K562 (cell line): Measurements from ENCODE around the gene NELFA. TPM values are rescaled to one million over a fixed set of nuclear protein-coding genes. Genes with fewer than 3 reads are reported as not detected.

Experiments
- ATAC-seq: fragments of 200-7000 bp; cut with Tn5 transposase; 3 replicates; pipeline ENCODE4 v1.9.1; 2020; ENCODE audit warnings: moderate library complexity
- BruUV-seq: library from RNA; stranded (reverse); fragments of 400-500 nt; replicated peaks from 2 replicates; lab custom pipeline; 2021; lab: Mats Ljungman, UMichigan
- CTCF ChIA-PET: fragments of 300-600 bp; formaldehyde crosslinking; extraction: SDS; loops from one replicate; lab custom pipeline; 2021; ENCODE audit warnings: low intra/inter-chr PET ratio; lab: Yijun Ruan, JAX
- POLR2A ChIA-PET: fragments of 300-600, 350-650 bp; sonication (Branson Sonifier 250); formaldehyde crosslinking; extraction: SDS; loops from one replicate; lab custom pipeline; 2021; ENCODE audit warnings: antibody characterized with exemption, inconsistent platforms; lab: Yijun Ruan, JAX
- DNase-seq, 4 experiments: peaks; one replicate each; pipeline versions ENCODE4 v3.0.0 to v3.0.0-alpha.2; 2011 to 2018; ENCODE audit warnings: low spot score in 3 of 4, mixed read lengths in 3 of 4; ENCODE audit errors: extremely low read depth in 1 of 4
- FAIRE-seq: peaks from 2 replicates; lab custom pipeline; 2011; peaks lifted over from hg19 to GRCh38; lab: Jason Lieb, UNC
- H2AFZ ChIP-seq: 2 replicates; pipeline ENCODE4 v1.6.0; 2011; ENCODE audit warnings: low read depth, low read length, control low read depth, inconsistent platforms
- H3K27ac ChIP-seq: fragments of 200-600 bp; 3 replicates; pipeline ENCODE4 v1.8.0; 2011; ENCODE audit warnings: low read depth, mild to moderate bottlenecking, control low read depth, inconsistent platforms, low read length, moderate library complexity, mixed read lengths; ENCODE audit errors: extremely low read depth
- H3K27me3 ChIP-seq, 2 experiments: fragments of 300-600 bp in 1 of 2; 2 replicates in 1 of 2; 3 replicates in 1 of 2; pipeline versions ENCODE4 v1.6.0 to v1.8.0; 2011; ENCODE audit warnings: inconsistent platforms in 2 of 2, low read length in 2 of 2, mild to moderate bottlenecking in 1 of 2, mixed read lengths in 1 of 2, moderate library complexity in 1 of 2; ENCODE audit not compliant: control insufficient read depth in 2 of 2, insufficient read depth in 2 of 2
- H3K36me3 ChIP-seq: fragments of 300-600 bp; 3 replicates; pipeline ENCODE4 v1.8.0; 2011; ENCODE audit warnings: mild to moderate bottlenecking, low read length, inconsistent platforms; ENCODE audit not compliant: control insufficient read depth, insufficient read depth
- H3K4me1 ChIP-seq, 2 experiments: fragments of 200-600 bp in 1 of 2; replicated peaks in 1 of 2; 2 replicates in 1 of 2; 3 replicates in 1 of 2; pipeline versions ENCODE4 v1.5.1 to v1.8.0; 2011; ENCODE audit warnings: inconsistent platforms in 2 of 2, low read length in 2 of 2, mild to moderate bottlenecking in 1 of 2, mixed read lengths in 1 of 2, moderate library complexity in 1 of 2; ENCODE audit not compliant: control insufficient read depth in 2 of 2, insufficient read depth in 2 of 2
- H3K4me2 ChIP-seq: 2 replicates; pipeline ENCODE4 v1.6.1; 2011; ENCODE audit warnings: low read length, control low read depth, inconsistent platforms, mixed read lengths; ENCODE audit not compliant: insufficient read depth
- H3K4me3 ChIP-seq: fragments of 200-600 bp; sonication (generic), shearing (Covaris generic); 2 replicates; pipeline ENCODE4 v1.5.1; 2016; ENCODE audit warnings: control low read depth, inconsistent platforms
- H3K79me2 ChIP-seq: fragments of 200-600 bp; 3 replicates; pipeline ENCODE4 v1.8.0; 2011; ENCODE audit warnings: low read length, inconsistent platforms; ENCODE audit not compliant: control insufficient read depth, insufficient read depth
- H3K9ac ChIP-seq, 2 experiments: 2 replicates each; pipeline versions ENCODE4 v1.6.0 to v1.6.1; 2011; ENCODE audit warnings: low read depth in 2 of 2, low read length in 2 of 2, control low read depth in 1 of 2, inconsistent platforms in 1 of 2, mild to moderate bottlenecking in 1 of 2, mixed read lengths in 1 of 2; ENCODE audit not compliant: insufficient read depth in 1 of 2
- H3K9me1 ChIP-seq: one replicate; pipeline ENCODE4 v1.6.0; 2011; ENCODE audit warnings: inconsistent platforms, mild to moderate bottlenecking, low read length, moderate library complexity; ENCODE audit not compliant: control insufficient read depth, insufficient read depth
- H3K9me3 ChIP-seq: replicated peaks from 2 replicates; pipeline ENCODE4 v1.5.1; 2011; ENCODE audit warnings: low read depth, low read length, inconsistent platforms; ENCODE audit not compliant: control insufficient read depth, insufficient read depth
- H4K20me1 ChIP-seq: replicated peaks from 2 replicates; pipeline ENCODE4 v1.6.1; 2011; ENCODE audit warnings: low read length, inconsistent platforms, mixed read lengths; ENCODE audit not compliant: control insufficient read depth, insufficient read depth
- ATF1 ChIP-seq, 2 experiments: fragments of 450-650 bp in 1 of 2; IDR thresholded peaks; 2 replicates each; pipeline ENCODE4 v1.6.1; 2016; ENCODE audit warnings: missing compliant biosample characterization in 1 of 2, missing genetic modification characterization in 1 of 2
- CREB3L1 ChIP-seq: fragments of 450-650 bp; IDR thresholded peaks from 2 replicates; pipeline ENCODE4 v1.6.1; 2014; ENCODE audit warnings: low read depth, mild to moderate bottlenecking, moderate library complexity, borderline replicate concordance
- ELF2 ChIP-seq: fragments of 250-450 bp; sonication (Bioruptor Pico); IDR thresholded peaks from 2 replicates; pipeline ENCODE4 v1.5.0; 2021; ENCODE audit warnings: mild to moderate bottlenecking
- EP400 ChIP-seq: fragments of 450-650 bp; IDR thresholded peaks from 2 replicates; pipeline ENCODE4 v1.6.1; 2017; ENCODE audit warnings: antibody characterized with exemption, mild to moderate bottlenecking, moderate library complexity
- FOXA3 ChIP-seq, 2 experiments: fragments of 450-650 bp in 1 of 2; sonication (generic) in 1 of 2; formaldehyde crosslinking; IDR thresholded peaks in 1 of 2; conservative IDR thresholded peaks in 1 of 2; 2 replicates each; pipeline versions ENCODE4 v1.4.0 to v1.8.0; 2020 to 2022; ENCODE audit warnings: mild to moderate bottlenecking in 2 of 2, missing genetic modification reagents in 1 of 2
- HDAC1 ChIP-seq, 2 experiments: fragments of 450-650 bp; IDR thresholded peaks; 2 replicates each; pipeline ENCODE4 v1.6.1; 2016 to 2017; ENCODE audit warnings: inconsistent platforms in 1 of 2, mild to moderate bottlenecking in 1 of 2, moderate library complexity in 1 of 2
- IFI16 ChIP-seq: fragments of 250-450 bp; sonication (Bioruptor Pico); IDR thresholded peaks from 2 replicates; pipeline ENCODE4 v2.1.2; 2022; ENCODE audit warnings: mild to moderate bottlenecking, inconsistent platforms
- PBX2 ChIP-seq, 2 experiments: IDR thresholded peaks in 1 of 2; conservative IDR thresholded peaks in 1 of 2; 2 replicates each; pipeline ENCODE4 v1.6.1; 2016; ENCODE audit warnings: low read depth in 2 of 2, mild to moderate bottlenecking in 1 of 2, missing compliant biosample characterization in 1 of 2, missing genetic modification characterization in 1 of 2, moderate library complexity in 1 of 2
- SOX6 ChIP-seq: fragments of 450-650 bp; IDR thresholded peaks from 2 replicates; pipeline ENCODE4 v1.6.1; 2014; ENCODE audit warnings: mild to moderate bottlenecking
- TAF9B ChIP-seq: fragments of 450-650 bp; IDR thresholded peaks from 2 replicates; pipeline ENCODE4 v1.6.1; 2018; ENCODE audit warnings: mild to moderate bottlenecking; ENCODE audit not compliant: partially characterized antibody
- TRIM28 ChIP-seq: fragments of 450-650 bp; IDR thresholded peaks from 2 replicates; pipeline ENCODE4 v1.6.1; 2017
- in situ Hi-C: fragments of 300-500 bp; cut with MboI; formaldehyde crosslinking; loops from 4 replicates; pipeline ENCODE4 v1.15.0; 2018; ENCODE audit warnings: inconsistent platforms, mixed read lengths
- intact Hi-C: fragments of 100-400 bp; cut with micrococcal nuclease; formaldehyde crosslinking; loops from 2 replicates; pipeline ENCODE4 v1.14.2; 2022
- polyA plus RNA-seq, 8 experiments: library from polyadenylated mRNA; depleted of rRNA in 4 of 8; stranded (reverse) in 5 of 8; unstranded in 3 of 8; fragments of >200 nt; fragmentation: Nextera tagmentation in 2 of 8; fragmentation: Illumina TruSeq in 1 of 8; extraction: Ambion mirVana in 2 of 8; extraction: Trizol in 1 of 8; gene quantifications; 2 replicates each; pipeline versions ENCODE4 v1.2.1 to v1.2.3, GENCODE V29; 2011 to 2014; ENCODE audit warnings: inconsistent platforms in 1 of 8, missing spikeins in 1 of 8
- total RNA-seq, 7 experiments: library from RNA; depleted of rRNA in 6 of 7; stranded (reverse); fragments of >200 nt in 6 of 7; fragmentation: Illumina TruSeq in 2 of 7; extraction: Trizol in 2 of 7; gene quantifications; 2 replicates each; pipeline versions ENCODE4 v1.2.1 to v1.2.3, GENCODE V29; 2011 to 2021; ENCODE audit warnings: low replicate concordance in 1 of 7
- TF ChIP-seq, protein P1 (sequence below): fragments of 150-350 bp; IDR thresholded peaks from 2 replicates; pipeline ENCODE4 v1.6.1; 2014; ENCODE audit warnings: low read depth, mild to moderate bottlenecking, low read length, borderline replicate concordance

The NELFA gene
- total and polyA plus RNA-seq, 9 of the 15 experiments (the other 6 are each of a cell fraction or from before 2014, with no cell fraction given): 0.76 to 59.6 (median 14.8) TPM

GRCh38 chr4:2025817-2026216 is 17.0 kb upstream of the NELFA start (continued):
- TF ChIP-seq HDAC1 (IDR thresholded peaks at IDR 0.05): no peak

GRCh38 chr4:2024683-2025082 is 15.9 kb upstream of the NELFA start:
- H3K4me3 ChIP-seq: no peak overlapping the region
- H3K4me2 ChIP-seq: no peak overlapping the region
- no peaks in the 10 kb centered on the region for H4K20me1 ChIP-seq
- no peak overlapping the region for H2AFZ ChIP-seq
- DNase-seq: no peak
- ChIA-PET POLR2A (interaction anchor here (0.6 to 1.1 kb wide), 2 partner anchors 12 to 100 kb away, joined by 3 to 8 read pairs; no protein-coding TSS in a partner anchor), CTCF (no interaction called here)
- no peaks in the 10 kb centered on the region for H3K36me3 ChIP-seq
- H3K9me3 ChIP-seq: peaks cover 2% of the 10 kb centered on the region; the same call in 1 of the 2 replicates
- no peak overlapping the region for H3K27ac ChIP-seq
- no TSS peak for BruUV-seq
- no peak overlapping the region for H3K9ac ChIP-seq
- no peak for FAIRE-seq
- H3K79me2 ChIP-seq: no peaks in the 10 kb centered on the region
- no peaks in the 10 kb centered on the region for H3K27me3 ChIP-seq
- no peak for ATAC-seq
- intact Hi-C loops (no loop called here), in situ Hi-C loops (no loop called here)
- no peaks in the 10 kb centered on the region for H3K9me1 ChIP-seq
- H3K4me1 ChIP-seq: peaks cover 7 to 11% of the 10 kb centered on the region in 2 experiments
- TF ChIP-seq TAF9B (no peak), ELF2 (CRISPR knock-in tag) (no peak), PBX2 (CRISPR knock-in tag; IDR thresholded peaks at IDR 0.05; ENCODE audit: low read depth) (no peak), PBX2 (tag; conservative IDR thresholded peaks at IDR 0.05; ENCODE audit: low read depth) (no peak), SOX6 (no peak), ATF1 (CRISPR knock-in tag; IDR thresholded peaks at IDR 0.05) (no peak), ATF1 (tag; IDR thresholded peaks at IDR 0.05) (no peak), FOXA3 (CRISPR knock-in tag; conservative IDR thresholded peaks at IDR 0.05 in 1 of 2, IDR thresholded peaks at IDR 0.05 in 1 of 2) (no peak), IFI16 (CRISPR knock-in tag) (no peak), EP400 (no peak), CREB3L1 (no peak), TRIM28 (no peak)
- TF ChIP-seq, protein P1, sequence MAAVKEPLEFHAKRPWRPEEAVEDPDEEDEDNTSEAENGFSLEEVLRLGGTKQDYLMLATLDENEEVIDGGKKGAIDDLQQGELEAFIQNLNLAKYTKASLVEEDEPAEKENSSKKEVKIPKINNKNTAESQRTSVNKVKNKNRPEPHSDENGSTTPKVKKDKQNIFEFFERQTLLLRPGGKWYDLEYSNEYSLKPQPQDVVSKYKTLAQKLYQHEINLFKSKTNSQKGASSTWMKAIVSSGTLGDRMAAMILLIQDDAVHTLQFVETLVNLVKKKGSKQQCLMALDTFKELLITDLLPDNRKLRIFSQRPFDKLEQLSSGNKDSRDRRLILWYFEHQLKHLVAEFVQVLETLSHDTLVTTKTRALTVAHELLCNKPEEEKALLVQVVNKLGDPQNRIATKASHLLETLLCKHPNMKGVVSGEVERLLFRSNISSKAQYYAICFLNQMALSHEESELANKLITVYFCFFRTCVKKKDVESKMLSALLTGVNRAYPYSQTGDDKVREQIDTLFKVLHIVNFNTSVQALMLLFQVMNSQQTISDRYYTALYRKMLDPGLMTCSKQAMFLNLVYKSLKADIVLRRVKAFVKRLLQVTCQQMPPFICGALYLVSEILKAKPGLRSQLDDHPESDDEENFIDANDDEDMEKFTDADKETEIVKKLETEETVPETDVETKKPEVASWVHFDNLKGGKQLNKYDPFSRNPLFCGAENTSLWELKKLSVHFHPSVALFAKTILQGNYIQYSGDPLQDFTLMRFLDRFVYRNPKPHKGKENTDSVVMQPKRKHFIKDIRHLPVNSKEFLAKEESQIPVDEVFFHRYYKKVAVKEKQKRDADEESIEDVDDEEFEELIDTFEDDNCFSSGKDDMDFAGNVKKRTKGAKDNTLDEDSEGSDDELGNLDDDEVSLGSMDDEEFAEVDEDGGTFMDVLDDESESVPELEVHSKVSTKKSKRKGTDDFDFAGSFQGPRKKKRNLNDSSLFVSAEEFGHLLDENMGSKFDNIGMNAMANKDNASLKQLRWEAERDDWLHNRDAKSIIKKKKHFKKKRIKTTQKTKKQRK: no peak
